Activated CD4-positive, CD25-positive, alpha-beta regulatory T cell treated with anti-CD3 and anti-CD28 coated beads, Interleukin-2, amount 50 U/mL, for 72 hours (primary cell): Measurements from ENCODE around the gene TGFBI.
"Not testable (repeated sequence)": the region's sequence is repeated elsewhere in the genome, so short reads cannot be mapped to it uniquely, and the experiment has no call there.

Source experiments
- DNase-seq: peaks from one replicate; pipeline ENCODE4 v3.0.0; 2021

Gene TGFBI

DNA sequence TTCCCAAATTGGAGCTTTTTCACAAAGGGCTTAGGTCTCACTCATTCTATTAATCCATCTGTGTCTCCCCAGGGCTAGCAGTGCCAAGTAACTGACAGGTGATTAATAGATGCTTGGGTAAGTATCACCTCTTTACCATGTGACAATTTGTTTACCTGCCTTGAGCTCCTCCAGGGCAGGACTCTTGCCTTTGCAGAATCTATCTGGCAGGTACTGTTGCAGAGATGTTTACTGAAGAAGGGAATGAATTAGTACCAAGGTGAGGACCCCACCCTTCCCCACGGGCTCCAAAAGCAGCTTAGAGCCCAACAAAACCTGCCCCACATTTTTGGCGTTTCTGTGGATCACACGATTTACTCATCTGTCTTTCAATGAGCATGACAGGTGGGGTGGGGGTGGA lies 698 bp upstream of the TGFBI start:
- no peak for DNase-seq

DNA sequence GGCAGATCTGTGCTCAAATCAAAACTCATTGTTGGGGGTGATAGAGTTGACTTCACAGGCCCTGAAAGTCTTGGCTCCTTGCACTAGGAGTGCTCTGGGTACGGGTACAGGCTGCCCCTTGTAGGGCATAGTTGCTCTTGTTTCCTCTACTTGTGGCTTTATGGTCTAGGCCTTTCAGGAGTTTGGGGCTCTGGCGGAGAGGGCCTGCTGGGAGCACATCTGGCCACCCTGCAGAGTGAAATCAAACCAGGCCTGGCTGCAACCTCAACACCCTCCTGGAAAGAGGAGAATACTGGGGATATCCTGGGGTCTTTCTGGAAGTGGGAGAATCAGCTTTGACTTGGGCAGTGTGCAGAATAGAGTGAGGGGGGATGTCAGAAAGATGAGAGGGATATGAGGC lies 1.5 kb downstream of the TGFBI start:
- DNase-seq: no peak

DNA sequence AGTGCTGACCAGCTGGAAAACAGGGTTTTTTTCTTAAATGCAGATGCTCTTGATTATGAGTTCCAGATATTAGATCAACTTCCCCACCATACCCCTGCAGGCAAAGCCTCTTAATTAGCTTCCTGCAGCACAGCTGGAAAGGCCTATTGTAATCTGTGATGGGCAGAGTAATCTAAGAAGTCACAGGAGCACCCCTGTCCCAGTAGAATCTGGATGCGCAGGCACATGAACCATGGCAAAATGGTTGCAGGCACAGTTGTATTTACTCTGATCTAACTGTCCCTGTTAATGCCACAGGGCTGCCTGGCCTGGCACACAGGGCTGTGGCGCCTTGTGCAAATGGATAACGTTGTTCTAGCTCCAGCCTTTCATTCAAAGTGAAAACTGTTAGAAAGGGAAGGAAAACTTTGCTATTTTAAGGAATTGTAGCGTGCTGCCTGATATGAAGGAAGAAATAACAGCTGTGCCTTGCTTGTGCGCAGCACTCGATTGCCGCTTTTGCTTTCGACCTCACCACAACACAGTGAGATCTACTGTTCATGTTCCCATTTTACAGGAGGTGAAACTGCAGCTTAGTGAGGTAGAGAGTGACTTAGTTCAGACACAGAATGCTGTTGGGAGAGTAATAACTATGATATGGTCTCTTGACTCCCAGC lies 2.3 kb downstream of the TGFBI start:
- DNase-seq: no peak

DNA sequence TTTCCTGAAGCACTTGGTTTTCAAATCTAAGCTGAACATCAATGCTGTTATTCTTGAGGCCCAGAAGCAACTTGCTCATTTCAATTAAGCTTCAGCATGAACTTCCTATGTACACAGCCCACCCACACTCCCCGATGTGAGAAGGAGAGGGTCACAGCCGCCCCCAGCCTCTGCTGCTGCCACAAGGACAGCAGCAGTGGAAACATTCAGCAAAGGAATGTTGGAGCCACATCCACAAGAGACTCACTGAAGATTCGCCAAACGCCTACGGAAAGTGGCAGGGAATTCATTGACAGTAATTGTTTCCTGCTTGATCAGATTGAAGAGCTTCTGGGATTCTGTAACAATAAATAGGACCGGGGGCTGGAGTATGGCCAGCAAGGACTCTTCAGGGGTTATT lies 2.9 kb downstream of the TGFBI start:
- no peak for DNase-seq

DNA sequence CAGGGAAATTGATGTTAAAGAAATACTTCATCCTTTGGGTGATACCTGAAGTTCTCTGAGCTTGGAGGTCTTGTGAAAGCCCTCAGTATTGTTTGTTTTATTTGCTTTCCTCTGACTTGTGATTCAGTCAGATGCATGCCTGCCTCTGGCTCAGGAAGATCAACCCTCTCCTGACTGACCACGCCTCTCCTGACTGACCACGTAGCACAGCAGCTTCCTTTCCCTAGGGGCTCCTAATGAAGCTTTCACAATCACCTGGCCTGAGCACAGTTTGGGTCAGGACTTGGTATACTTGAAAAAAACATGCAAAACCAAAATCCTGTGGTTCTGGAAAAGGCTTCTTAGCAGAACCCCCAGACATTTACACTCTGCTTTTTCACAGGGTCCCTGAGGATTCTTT lies 3.8 kb downstream of the TGFBI start:
- no peak for DNase-seq

DNA sequence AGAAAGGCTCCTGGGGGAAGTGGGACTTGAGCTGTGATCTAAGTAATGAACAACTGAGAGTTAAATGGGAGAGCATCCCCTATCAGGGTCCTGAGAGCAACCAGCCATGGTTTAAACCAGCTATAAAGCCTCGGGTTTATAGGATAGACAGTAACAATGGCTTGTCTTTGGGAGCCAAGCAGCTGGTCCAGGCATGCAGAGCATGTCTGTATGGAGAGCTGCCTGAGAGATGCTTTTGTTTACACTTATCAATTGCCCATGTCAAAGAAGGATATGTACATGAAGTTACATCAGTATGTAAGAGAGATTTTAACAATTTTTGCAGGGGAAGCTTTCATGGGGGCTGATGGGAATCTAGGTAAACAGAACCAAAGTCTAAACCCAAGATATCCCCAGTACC lies 4.4 kb downstream of the TGFBI start:
- no peak for DNase-seq

DNA sequence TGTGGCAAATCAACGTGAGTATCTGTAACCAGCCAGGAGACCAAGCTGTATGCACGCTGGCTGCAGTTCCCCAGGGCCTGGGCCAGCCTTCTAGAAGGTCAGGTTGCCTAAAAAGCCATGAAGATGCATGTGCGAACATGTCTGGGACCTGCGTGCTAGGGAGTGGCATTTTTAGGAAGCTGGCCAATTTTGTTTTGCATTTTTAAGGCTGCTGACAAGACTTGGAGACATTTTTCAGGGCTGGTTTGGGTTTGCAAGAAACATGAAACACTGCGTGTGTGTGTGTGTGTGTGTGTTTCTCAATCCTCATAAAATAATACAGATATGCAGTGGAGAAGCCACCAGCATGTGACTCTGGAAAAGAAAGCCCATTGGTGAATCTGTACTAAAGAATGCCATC lies 5.1 kb downstream of the TGFBI start:
- DNase-seq: no peak

DNA sequence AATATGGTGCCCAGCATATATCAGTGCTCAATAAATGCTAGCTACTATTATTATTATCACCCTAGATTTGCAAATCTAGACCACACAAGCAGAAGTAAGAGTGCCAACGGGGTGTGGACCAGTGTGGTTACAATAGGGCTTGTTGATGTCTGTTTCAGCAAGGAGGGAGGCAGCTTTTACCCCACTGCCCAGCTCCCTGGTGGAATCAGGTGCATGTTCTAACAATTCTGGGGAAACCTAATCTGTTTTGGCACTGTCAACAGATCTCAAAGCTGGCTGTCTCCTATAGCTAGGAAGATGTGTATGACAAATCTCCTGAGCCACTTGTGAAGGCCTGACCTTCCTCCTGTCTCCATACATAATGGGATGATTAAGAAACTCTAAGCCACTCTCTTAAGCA lies 5.7 kb downstream of the TGFBI start:
- DNase-seq: no peak

DNA sequence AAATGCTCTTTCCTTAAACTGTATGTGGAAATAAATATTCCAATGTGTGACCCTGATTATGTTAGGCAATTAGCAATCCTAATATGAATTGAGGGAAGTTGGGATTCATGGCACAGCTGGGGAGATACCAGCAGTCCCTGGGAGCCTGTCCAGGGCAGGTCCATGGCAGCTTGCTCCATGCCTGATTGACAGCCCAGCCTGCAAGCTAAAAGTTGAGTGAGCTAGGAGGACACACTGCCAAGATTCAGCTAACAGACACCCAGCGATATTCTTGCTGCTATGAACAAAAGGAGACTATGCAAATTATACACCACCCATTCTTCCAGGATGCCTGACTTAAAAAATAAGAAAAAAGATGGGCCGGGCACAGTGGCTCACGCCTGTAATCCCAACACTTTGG lies 6.2 kb downstream of the TGFBI start:
- DNase-seq: no peak

DNA sequence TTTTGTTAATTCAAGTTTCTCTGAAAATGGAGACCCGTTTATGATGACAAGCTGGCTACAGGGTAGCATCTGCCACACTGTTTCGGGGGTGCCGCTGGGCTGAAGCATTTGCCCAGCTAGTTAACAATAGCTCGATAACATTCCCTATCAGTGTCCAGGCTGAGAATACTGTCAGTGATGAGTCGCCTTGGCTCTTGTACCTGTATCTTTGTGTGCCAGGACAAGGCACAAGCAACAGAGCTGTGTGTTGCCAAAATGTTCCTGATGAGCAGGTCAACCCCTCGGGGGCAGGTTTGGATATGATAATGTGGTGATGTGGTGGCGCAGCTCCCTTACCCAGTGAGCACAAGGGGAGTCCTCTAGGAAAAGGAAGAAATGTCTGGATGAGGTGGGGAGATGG lies 7.0 kb downstream of the TGFBI start:
- no peak for DNase-seq

DNA sequence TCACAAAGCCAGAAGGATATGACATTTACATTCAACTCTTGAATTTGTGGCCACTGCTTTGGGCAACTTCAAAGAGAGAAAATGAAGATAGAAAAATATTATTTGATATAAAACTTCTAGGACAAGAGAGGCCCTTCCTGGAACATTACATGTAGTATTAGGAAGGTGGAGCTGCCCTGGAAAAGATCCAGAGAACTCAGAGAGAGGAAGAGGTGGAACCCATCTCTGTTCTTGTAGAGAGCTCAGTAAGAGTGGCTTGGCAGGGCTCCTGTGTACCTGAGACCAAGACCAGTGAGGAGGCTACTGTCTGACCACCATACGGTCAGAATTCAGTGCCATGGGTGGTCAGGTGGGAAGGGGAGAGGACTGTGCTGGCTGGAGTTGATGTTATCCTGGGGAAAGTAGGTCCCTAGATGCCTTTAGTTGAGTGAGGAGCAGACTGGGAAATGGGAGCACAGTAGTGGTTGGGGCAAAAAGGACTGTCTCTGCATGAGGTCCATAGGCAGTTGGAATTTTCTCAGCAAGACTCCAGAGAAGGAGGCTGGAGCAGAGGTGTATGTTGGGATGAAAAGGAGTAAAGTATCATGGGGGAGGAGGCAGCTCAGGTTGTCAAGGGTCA lies 7.6 kb downstream of the TGFBI start:
- DNase-seq: no peak

DNA sequence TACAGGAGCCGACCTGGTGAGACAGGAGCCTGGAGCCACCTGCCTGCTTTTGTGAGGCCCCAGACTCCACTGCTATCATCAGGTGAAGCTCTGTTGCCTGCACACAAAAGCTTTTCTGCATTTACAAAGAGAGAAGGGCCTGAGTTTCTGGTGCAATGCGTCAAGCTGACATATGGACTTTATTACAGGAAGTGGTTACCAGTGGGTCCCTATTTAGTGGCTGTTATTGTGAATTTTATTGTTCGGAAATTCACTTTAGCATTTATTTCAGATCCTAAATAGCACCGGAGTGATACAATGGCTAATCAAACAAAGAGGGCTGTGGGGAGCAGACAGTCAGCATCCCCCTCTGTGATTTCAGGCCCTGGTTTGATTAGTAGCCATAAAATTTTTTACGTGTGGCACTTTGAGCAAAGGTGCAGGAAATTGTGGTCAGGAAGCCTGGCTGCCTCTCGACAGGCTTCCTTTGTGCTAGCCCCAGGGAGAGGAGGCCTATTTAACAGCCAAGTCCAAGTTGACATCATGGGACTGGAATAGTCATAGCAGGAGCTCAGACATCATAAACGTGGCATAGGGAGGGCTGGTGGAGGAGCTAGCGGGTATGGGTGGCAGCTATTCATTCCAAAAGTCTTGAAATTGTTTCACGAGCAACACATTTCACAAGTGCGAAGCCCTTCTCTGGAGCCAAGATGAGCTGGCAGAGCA lies 8.4 kb downstream of the TGFBI start:
- no peak for DNase-seq

DNA sequence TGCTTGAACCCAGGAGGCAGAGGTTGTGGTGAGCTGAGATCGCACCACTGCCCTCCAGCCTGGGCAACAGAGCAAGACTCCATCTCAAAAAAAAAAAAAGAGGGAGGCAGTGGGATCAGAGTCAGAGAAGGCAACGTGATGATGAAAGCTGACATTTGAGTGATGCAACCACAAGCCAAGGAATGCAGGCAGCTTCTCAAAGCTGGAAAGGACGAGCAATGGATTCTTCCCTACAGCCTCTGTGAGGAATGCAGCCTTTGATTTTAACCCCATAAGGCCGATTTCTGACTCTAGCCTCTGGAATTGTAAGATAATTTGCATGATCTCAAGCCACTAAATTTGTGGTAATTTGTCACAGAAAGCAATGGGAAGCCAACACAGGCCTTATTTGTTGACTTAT lies 9.8 kb downstream of the TGFBI start:
- no peak for DNase-seq

DNA sequence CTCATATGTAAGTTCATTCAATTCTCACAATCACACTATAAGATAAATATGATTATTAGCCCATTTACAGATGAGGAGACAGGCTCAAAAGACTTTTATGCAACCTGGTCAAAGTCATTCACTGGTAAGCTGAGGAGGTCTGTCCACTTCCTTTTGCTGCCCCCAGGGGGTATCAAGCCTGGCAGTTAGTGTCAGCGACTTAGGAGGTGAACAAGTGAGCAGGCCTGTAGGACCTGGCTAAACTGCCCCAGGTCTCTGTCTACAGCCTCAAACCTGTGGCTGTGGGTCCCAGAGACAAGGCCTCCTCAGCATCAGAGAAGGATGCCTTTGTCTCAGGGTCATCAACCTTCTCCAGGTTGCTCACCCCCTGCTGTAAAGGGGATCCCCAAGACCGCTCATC lies 10.4 kb downstream of the TGFBI start:
- no peak for DNase-seq

DNA sequence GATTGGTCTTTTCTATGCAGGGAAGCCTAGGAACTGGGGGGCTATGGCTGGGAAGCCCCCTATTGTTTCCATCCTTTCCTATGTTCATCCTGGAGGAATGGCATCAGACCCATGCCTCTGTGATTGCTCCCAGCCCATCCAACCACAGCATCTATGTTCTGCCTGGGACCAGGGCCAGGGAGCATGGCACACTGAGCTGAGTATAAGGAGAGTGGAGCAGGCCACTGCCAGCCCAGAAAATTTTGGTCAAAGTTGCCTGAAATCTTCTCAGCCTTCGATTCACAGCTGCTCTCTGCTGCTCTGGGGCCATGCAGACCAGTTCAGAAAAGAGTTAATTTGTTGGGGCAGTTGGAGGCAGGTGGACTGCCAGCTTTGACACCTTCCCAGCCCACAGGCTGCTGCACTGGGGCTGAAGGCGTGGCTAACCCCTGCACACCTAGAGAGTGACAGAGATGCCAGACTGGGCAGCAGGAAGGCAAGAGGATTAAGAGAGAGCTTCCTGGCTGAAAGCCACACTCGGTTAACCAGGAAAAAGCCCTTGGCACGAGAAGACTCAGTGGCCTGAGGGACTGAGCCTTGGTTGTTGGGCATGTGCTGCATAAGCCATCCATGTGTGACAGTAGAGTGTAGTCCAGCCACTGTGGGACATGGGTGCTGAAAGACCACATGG lies 12.1 kb downstream of the TGFBI start:
- no peak for DNase-seq

DNA sequence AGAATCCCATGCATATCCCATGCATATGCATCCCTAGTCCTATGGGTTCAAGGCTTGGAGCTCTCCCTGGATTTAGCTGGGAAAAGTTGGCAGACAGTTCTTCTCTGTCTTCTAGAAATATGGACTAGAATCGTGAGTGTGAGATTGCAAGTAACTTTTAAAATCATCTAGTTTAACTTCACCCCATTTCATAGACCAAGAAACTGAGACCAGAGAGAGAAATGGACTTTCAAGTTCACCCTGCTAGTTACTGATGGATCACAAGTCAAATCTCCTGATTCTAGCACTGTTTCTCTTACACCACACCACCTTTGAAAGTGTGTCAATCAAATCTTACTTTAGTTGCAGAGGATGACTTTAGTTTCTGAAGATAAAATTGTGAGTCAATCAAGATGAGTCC lies 13.4 kb downstream of the TGFBI start:
- no peak for DNase-seq

DNA sequence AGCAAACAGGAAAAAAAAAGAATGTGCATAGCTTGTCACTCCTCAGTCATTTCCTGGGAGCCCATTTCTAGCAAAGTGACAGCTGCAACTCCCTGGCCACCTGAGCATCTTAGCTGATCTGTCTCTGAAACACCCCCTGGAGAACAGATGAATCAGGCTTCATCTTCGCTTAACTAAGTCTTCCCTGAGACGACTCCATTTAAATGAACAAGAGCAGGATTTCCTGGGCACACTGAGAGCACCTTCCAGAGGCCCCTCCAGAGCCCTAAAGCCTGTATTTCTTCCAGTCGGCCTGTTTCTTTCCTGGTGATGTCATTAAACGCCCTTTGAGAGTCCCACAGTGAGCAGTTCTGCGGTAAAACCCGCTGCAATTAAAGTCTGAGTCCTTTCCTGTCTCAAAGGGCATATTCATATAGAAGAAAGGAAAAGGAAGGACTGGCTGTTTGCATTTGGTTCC lies 13.9 kb downstream of the TGFBI start:
- no peak for DNase-seq

DNA sequence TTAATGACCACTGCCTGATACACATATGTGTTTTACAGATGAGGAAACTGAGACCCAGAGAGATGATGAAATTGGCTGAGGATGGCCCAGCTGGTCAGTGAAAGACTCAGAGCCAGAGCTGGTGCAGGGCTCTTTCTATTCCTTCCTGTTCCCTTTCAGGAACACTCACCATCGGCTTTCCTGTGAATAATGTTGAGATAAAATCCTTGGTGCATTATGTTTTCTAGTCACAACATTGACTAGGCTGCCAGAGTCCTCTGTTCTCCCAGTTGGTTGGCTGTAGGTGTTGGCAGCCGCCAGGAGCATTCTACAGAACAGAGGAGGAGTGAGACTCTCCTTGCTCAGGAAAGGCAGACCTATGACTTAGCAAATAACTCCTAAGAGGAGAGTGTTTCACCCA lies 14.8 kb downstream of the TGFBI start:
- DNase-seq: no peak

DNA sequence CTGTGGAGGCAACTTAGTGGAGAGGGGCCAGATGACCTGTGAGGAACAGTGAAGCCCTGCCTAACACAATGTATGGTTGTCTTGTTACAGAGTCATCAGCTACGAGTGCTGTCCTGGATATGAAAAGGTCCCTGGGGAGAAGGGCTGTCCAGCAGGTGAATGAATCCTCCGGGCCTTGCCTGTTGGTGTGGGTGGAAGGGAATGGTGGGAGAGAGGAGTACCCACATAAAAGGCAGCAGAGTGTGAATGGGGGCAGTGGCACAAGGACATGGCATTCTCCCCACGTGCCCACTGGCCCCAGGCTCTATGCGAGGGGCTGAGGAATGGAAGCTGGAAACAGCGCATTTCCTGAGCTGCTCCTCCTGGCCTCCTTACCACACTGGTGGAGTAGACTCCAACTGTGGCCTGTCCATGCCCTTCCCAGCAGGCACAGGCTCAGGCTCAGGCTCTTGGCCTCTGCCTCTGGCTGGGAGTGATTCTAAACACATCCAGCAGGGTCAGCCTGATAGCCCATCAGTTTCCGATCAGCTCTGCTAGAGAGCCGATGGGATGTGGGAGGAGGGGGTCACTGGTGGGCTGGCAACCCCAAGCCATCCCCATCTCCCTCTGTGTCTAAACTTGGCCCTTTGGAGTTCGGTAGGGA lies 15.3 kb downstream of the TGFBI start:
- DNase-seq: no peak

DNA sequence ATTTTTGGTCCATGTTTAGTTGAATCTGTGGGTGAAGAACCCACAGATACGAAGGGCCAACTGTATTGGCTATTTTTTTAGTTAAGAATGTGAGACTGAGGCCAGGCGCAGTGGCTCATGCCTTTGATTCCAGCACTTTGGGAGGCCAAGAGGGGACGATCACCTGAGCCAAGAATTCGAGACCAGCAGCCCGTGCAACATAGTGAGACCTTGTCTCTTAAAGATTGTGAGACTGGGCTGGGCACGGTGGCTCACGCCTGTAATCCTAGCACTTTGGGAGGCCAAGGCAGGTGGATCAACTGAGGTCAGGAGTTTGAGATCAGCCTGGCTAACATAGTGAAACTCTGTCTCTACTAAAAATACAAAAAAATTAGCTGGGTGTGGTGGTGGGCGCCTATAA lies 16.2 kb downstream of the TGFBI start:
- not testable (repeated sequence) for DNase-seq

DNA sequence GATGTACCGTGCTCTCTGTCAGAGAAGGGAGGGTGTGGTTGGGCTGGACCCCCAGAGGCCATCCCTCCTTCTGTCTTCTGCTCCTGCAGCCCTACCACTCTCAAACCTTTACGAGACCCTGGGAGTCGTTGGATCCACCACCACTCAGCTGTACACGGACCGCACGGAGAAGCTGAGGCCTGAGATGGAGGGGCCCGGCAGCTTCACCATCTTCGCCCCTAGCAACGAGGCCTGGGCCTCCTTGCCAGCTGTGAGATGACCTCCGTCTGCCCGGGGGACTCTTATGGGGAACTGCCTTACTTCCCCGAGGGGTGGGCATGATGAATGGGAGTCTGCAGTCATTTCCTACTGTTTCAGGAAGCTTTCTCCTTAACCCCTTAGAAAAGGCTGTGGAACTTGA lies 17.5 kb downstream of the TGFBI start:
- DNase-seq: no peak

DNA sequence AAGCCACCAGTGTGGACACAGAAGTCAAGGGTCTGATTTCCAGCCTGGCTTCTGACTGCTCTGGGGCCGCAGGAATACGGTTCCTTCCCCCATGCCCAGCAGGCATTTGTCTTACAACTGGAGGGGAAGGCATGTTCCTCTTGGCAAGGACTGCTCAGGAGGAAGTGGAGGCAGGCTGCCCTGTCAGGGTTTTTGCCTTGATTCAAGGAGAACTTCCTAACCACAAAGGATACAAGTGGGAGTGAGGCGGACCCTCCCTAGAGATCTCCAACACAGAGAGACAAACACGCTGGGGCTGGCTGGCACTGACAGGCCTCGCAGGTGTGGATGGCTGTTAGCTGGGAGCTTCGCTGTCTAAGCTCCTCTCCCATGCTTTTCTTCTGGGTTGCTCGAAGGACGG lies 19.1 kb downstream of the TGFBI start:
- DNase-seq: no peak

DNA sequence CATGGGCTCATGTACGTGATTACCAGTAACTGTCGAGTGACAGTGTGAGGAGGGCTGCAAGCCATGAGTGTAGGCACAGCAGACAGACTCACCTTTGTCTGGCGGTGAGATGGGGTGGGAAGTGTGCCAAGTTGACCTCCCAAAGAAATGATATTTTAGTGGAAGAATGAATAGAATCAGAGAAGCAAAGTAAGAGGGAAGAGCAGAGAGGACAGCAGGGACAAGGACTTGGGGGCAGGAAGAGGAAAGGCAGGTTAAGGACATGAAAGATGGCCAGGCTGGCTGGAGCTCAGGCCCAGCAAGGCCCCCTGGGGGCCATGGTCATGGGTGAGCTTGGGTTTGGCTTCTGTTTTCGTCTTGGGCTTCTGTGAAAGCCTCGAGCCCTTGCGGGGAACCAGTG lies 20.2 kb downstream of the TGFBI start:
- DNase-seq: no peak
